ENCODE results near the gene PRAME.

The PRAME gene

GRCh38 chr22:22579869-22580604 is 21.0 kb upstream of the PRAME start:
- no peak for DNase-seq (ENCODE audit: low read depth)

GRCh38 chr22:22578702-22579424 is 19.8 kb upstream of the PRAME start:
- DNase-seq (ENCODE audit: low read depth): no peak

- no peak for DNase-seq (ENCODE audit: low read depth)
These were observed 17.9 kb upstream of the PRAME start for GRCh38 chr22:22576989-22577427.

GRCh38 chr22:22576244-22576988 is 17.4 kb upstream of the PRAME start:
- DNase-seq (ENCODE audit: low read depth): no peak

- no peak for DNase-seq (ENCODE audit: low read depth)
These were observed 15.3 kb upstream of the PRAME start for GRCh38 chr22:22574361-22574760.

- DNase-seq (ENCODE audit: low read depth): no peak
These were observed 14.2 kb upstream of the PRAME start for GRCh38 chr22:22573047-22573889.

GRCh38 chr22:22571862-22572261 is 12.8 kb upstream of the PRAME start:
- no peak for DNase-seq (ENCODE audit: low read depth)

- DNase-seq (ENCODE audit: low read depth): no peak
These were observed 12.4 kb upstream of the PRAME start for GRCh38 chr22:22571429-22571828.

GRCh38 chr22:22569218-22569617 is 10.2 kb upstream of the PRAME start:
- DNase-seq (ENCODE audit: low read depth): no peak

- no peak for DNase-seq (ENCODE audit: low read depth)
These were observed 6.9 kb upstream of the PRAME start for GRCh38 chr22:22565981-22566380.

- DNase-seq (ENCODE audit: low read depth): no peak
These were observed 744 bp downstream of the PRAME start for GRCh38 chr22:22558071-22558971.

- no peak for DNase-seq (ENCODE audit: low read depth)
These were observed 1.8 kb downstream of the PRAME start for GRCh38 chr22:22556995-22557925.

GRCh38 chr22:22556578-22556977 is 2.5 kb downstream of the PRAME start:
- no peak for DNase-seq (ENCODE audit: low read depth)

- no peak for DNase-seq (ENCODE audit: low read depth)
These were observed 3.5 kb downstream of the PRAME start for GRCh38 chr22:22555596-22555995.

GRCh38 chr22:22554587-22555284 is 4.3 kb downstream of the PRAME start:
- DNase-seq (ENCODE audit: low read depth): no peak

GRCh38 chr22:22553735-22554586 is 5.1 kb downstream of the PRAME start:
- DNase-seq (ENCODE audit: low read depth): no peak

- no peak for DNase-seq (ENCODE audit: low read depth)
These were observed 5.9 kb downstream of the PRAME start for GRCh38 chr22:22553141-22553540.

GRCh38 chr22:22552630-22553029 is 6.4 kb downstream of the PRAME start:
- no peak for DNase-seq (ENCODE audit: low read depth)

All from T follicular helper cell (primary cell).